ENCODE data around the gene NTN4.

The NTN4 gene

GRCh38 chr12:95810411-95810810, 19.8 kb upstream of the NTN4 start:
- H3K4me3 ChIP-seq (ENCODE audit: low read depth in 1 of 2, low read length in 1 of 2): no peak overlapping the region
- H3K4me1 ChIP-seq (ENCODE audit: control insufficient read depth in 1 of 2, insufficient read depth in 1 of 2, low read depth in 1 of 2, low read length in 1 of 2): no peaks in the 10 kb centered on the region
- no peak for TF ChIP-seq CTCF (IDR thresholded peaks at IDR 0.05)
- H3K9me3 ChIP-seq: no peaks in the 10 kb centered on the region
- H3K27me3 ChIP-seq: peaks cover 80% of the 10 kb centered on the region
- no peak overlapping the region for H3K27ac ChIP-seq
- H3K36me3 ChIP-seq: no peaks in the 10 kb centered on the region

DNA sequence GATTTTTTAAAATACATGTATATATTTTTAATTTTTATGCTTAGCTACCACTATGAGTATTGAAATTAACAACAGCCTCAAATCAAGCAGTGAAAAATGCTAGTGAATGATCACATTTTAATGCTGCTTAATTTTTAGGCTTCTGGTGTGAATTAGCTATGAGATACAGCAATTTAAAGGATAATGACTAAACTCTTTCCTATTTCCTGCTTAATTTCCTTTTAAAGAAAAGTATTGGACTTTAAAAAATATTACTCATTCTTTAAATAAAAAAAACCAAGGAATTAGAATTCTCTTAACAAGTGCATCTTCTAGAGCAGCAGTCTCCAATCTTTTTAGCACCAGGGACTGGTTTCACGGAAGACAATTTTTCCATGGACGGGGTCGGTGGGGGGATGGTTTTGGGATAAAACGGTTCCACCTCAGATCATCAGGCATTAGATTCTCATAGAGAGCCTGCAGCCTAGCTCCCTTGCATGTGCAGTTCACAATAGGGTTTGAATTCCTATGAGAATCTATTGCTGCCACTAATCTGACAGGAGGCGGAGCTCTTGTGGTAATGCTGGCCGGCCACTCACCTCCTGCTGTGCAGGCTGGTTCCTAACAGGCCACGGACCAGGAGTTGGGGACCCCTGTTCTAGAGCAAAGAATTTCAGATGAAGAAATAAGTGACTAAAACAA, 18.6 kb upstream of the NTN4 start:
- Histone ChIP-seq H3K27me3 (peaks cover 80% of the 10 kb centered on the region), H3K36me3 (no peaks in the 10 kb centered on the region), H3K4me1 (ENCODE audit: control insufficient read depth in 1 of 2, insufficient read depth in 1 of 2, low read depth in 1 of 2, low read length in 1 of 2) (no peaks in the 10 kb centered on the region), H3K27ac (no peak overlapping the region), H3K4me3 (ENCODE audit: low read depth in 1 of 2, low read length in 1 of 2) (no peak overlapping the region), H3K9me3 (no peaks in the 10 kb centered on the region)
- TF ChIP-seq CTCF (IDR thresholded peaks at IDR 0.05): no peak

- H3K27ac ChIP-seq: no peak overlapping the region
- TF ChIP-seq CTCF (IDR thresholded peaks at IDR 0.05): no peak
- no peaks in the 10 kb centered on the region for H3K36me3 ChIP-seq
- peaks cover 82% of the 10 kb centered on the region for H3K27me3 ChIP-seq
- no peak overlapping the region for H3K4me3 ChIP-seq (ENCODE audit: low read depth in 1 of 2, low read length in 1 of 2)
- no peaks in the 10 kb centered on the region for H3K9me3 ChIP-seq
- no peaks in the 10 kb centered on the region for H3K4me1 ChIP-seq (ENCODE audit: control insufficient read depth in 1 of 2, insufficient read depth in 1 of 2, low read depth in 1 of 2, low read length in 1 of 2)
Measured at GRCh38 chr12:95808146-95808545, 17.6 kb upstream of the NTN4 start.

DNA sequence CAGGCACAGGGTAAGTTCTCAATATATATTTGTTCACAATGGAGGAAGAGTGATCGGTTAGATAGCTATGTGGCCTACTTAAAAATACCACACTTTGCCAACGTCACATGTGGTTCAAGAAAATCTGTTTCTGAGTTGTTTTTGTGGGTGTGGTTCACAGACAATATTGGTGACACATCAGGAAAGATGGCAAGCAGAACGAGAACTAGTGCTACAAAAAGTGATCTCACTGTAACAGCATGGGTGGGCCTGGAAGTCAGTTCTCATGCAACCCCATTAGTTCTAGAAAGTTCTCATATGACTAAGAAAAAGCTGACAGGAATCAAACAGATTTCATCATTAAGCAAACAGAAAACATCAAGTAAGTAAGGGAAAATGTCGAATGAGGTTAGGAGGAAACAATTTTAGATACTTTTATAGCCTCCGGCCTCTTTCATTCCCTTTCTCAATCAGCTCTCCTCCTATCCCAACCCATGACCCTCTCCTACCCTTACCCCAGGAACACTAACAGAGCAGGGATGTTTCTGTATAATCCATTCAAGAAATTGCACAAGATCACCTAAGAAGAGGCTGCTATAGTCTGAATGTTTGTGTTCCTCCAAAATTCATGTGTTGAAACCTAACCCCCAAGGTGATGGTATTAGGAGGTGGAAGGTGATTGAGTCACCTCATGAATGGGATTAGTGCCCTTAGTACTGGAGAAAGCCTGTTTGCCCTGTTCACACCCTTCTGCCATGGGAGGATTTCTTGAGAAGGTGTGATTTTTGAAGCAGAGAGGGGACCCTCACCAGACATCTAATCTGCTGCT, 15.5 kb upstream of the NTN4 start:
- Histone ChIP-seq H3K9me3 (no peaks in the 10 kb centered on the region), H3K36me3 (no peaks in the 10 kb centered on the region), H3K4me3 (ENCODE audit: low read depth in 1 of 2, low read length in 1 of 2) (no peak overlapping the region), H3K4me1 (ENCODE audit: control insufficient read depth in 1 of 2, insufficient read depth in 1 of 2, low read depth in 1 of 2, low read length in 1 of 2) (no peaks in the 10 kb centered on the region), H3K27me3 (peaks cover 85% of the 10 kb centered on the region), H3K27ac (no peak overlapping the region)
- TF ChIP-seq CTCF (IDR thresholded peaks at IDR 0.05): no peak

DNA sequence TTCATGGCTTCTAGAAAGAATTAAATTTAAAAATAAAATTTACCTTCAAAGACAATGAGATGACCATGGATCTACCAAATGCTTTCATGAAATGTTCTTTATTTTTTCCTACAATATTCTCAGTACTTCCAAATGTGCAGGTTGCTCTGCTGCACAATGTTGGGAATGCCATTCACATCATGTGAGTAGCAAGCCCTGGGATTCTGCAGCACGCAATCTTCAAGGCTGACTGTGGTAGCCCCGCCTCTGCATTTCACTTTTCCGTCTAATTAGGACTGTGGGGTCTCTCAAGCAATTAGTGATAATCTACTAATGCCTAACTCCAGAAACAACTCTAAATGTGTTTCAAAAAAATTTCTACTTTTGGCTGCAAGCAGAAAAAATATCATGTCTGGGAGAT, 13.7 kb upstream of the NTN4 start:
- TF ChIP-seq CTCF (IDR thresholded peaks at IDR 0.05): no peak
- Histone ChIP-seq H3K27me3 (peaks cover 85% of the 10 kb centered on the region), H3K4me1 (ENCODE audit: control insufficient read depth in 1 of 2, insufficient read depth in 1 of 2, low read depth in 1 of 2, low read length in 1 of 2) (no peaks in the 10 kb centered on the region), H3K27ac (no peak overlapping the region), H3K9me3 (no peaks in the 10 kb centered on the region), H3K36me3 (no peaks in the 10 kb centered on the region), H3K4me3 (ENCODE audit: low read depth in 1 of 2, low read length in 1 of 2) (no peak overlapping the region)

All from neutrophil (primary cell).